ENCODE measurements around the gene C12orf43.

DNA sequence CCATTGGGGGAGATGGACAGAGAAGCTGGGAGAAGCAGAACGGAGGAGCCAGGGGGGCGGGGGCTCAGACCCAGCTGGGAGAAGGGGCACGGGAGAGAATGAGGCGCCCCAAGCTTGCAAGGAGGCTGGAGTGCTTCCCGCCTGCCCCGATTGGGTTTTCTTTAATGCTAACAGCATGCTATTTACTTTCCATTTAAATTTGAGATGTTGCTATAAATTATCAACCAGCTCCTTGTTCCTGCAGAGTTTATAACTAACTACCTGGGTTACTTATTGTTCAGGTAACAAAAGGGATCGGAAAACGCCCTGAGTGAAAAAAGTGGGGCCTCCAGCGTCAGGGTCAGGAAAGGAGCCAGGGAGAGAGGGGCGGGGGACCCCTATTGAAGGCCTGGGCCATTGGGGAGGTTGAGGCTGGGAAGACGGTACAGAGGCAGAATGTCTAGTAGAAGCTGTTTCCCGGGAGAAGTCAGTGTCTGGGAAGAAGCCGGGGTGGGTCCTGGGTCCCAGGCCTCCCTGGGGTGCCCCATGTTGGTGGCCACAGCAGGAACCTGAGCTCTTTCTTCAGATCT lies 35.4 kb downstream of the C12orf43 start:
- TF ChIP-seq, protein P1, sequence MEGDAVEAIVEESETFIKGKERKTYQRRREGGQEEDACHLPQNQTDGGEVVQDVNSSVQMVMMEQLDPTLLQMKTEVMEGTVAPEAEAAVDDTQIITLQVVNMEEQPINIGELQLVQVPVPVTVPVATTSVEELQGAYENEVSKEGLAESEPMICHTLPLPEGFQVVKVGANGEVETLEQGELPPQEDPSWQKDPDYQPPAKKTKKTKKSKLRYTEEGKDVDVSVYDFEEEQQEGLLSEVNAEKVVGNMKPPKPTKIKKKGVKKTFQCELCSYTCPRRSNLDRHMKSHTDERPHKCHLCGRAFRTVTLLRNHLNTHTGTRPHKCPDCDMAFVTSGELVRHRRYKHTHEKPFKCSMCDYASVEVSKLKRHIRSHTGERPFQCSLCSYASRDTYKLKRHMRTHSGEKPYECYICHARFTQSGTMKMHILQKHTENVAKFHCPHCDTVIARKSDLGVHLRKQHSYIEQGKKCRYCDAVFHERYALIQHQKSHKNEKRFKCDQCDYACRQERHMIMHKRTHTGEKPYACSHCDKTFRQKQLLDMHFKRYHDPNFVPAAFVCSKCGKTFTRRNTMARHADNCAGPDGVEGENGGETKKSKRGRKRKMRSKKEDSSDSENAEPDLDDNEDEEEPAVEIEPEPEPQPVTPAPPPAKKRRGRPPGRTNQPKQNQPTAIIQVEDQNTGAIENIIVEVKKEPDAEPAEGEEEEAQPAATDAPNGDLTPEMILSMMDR (IDR thresholded peaks at IDR 0.05; ENCODE audit: low read depth, low read length): no peak
- TF ChIP-seq, protein P2, sequence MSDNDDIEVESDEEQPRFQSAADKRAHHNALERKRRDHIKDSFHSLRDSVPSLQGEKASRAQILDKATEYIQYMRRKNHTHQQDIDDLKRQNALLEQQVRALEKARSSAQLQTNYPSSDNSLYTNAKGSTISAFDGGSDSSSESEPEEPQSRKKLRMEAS (IDR thresholded peaks at IDR 0.05; ENCODE audit: low read depth, low read length): no peak
- TF ChIP-seq POLR2A (IDR thresholded peaks at IDR 0.05; ENCODE audit: extremely low read depth, insufficient read length) (no peak), MYC (IDR thresholded peaks at IDR 0.05; ENCODE audit: low read depth, low read length) (no peak)
